ENCODE measurements around the gene ZNF593OS. TPM values are rescaled to one million over a fixed set of nuclear protein-coding genes. Genes with fewer than 3 reads are reported as not detected.

ZNF593OS gene
- total and polyA plus RNA-seq, 4 donors: 0.10 to 0.32 TPM; not detected in 2

GRCh38 chr1:26134466-26134865 lies 37.2 kb downstream of the ZNF593OS start:
- DNase-seq (ENCODE audit: low spot score): no peak
- whole genome bisulfite sequencing: 67% methylated on average over 3 of the region's 3 CpGs

GRCh38 chr1:26132834-26133167 lies 38.8 kb downstream of the ZNF593OS start:
- 94% methylated on average over 2 of the region's 2 CpGs for WGBS

More at GRCh38 chr1:26134466-26134865, 37.2 kb downstream of the ZNF593OS start:
- TF ChIP-seq HNF4G (IDR thresholded peaks at IDR 0.05): no peak
- TF ChIP-seq TAF1 (conservative IDR thresholded peaks at IDR 0.05): no peak
- TF ChIP-seq FOXA2 (IDR thresholded peaks at IDR 0.05): no peak
- TF ChIP-seq GABPA (IDR thresholded peaks at IDR 0.05 in 1 of 2, conservative IDR thresholded peaks at IDR 0.05 in 1 of 2): no peak
- TF ChIP-seq ATF3 (IDR thresholded peaks at IDR 0.05): no peak
- TF ChIP-seq JUND (IDR thresholded peaks at IDR 0.05): peak; percentile 43 to 45
- no peak for TF ChIP-seq MAX (IDR thresholded peaks at IDR 0.05)
- Histone ChIP-seq H3K9me3 (ENCODE audit: control insufficient read depth in 4 of 4, low read length in 3 of 4) (no peaks in the 10 kb centered on the region), H3K36me3 (ENCODE audit: control insufficient read depth in 4 of 4, insufficient read depth in 3 of 4, low read depth in 1 of 4, low read length in 3 of 4) (no peaks in the 10 kb centered on the region), H3K9ac (ENCODE audit: low read depth in 1 of 2, low read length in 2 of 2) (no peak overlapping the region), H3K27me3 (ENCODE audit: control insufficient read depth in 4 of 4, insufficient read depth in 4 of 4, low read length in 3 of 4) (no peaks in the 10 kb centered on the region), H3K4me1 (ENCODE audit: control insufficient read depth in 4 of 4, insufficient read depth in 4 of 4, low read length in 3 of 4) (peaks cover 2 to 9% (median 4%) of the 10 kb centered on the region in 4 donors), H3K4me3 (ENCODE audit: low read depth in 1 of 3, low read length in 3 of 3) (no peak overlapping the region), H3K27ac (ENCODE audit: low read depth in 1 of 2, low read length in 2 of 2) (no peak overlapping the region)

GRCh38 chr1:26132128-26132833 lies 39.4 kb downstream of the ZNF593OS start:
- Histone ChIP-seq H3K27me3 (ENCODE audit: control insufficient read depth in 4 of 4, insufficient read depth in 4 of 4, low read length in 3 of 4) (no peaks in the 10 kb centered on the region), H3K4me1 (ENCODE audit: control insufficient read depth in 4 of 4, insufficient read depth in 4 of 4, low read length in 3 of 4) (peaks cover 2 to 9% (median 4%) of the 10 kb centered on the region in 4 donors), H3K9me3 (ENCODE audit: control insufficient read depth in 4 of 4, low read length in 3 of 4) (no peaks in the 10 kb centered on the region), H3K4me3 (ENCODE audit: low read depth in 1 of 3, low read length in 3 of 3) (no peak overlapping the region), H3K9ac (ENCODE audit: low read depth in 1 of 2, low read length in 2 of 2) (no peak overlapping the region), H3K36me3 (ENCODE audit: control insufficient read depth in 4 of 4, insufficient read depth in 3 of 4, low read depth in 1 of 4, low read length in 3 of 4) (no peaks in the 10 kb centered on the region), H3K27ac (ENCODE audit: low read depth in 1 of 2, low read length in 2 of 2) (no peak overlapping the region)
- TF ChIP-seq ATF3 (IDR thresholded peaks at IDR 0.05) (no peak), CTCF (IDR thresholded peaks at IDR 0.05; ENCODE audit: low read depth, low read length, missing input control) (no peak), FOXA2 (IDR thresholded peaks at IDR 0.05) (no peak), FOXA1 (IDR thresholded peaks at IDR 0.05) (no peak), ZBTB33 (IDR thresholded peaks at IDR 0.05) (no peak), SP1 (IDR thresholded peaks at IDR 0.05) (no peak), EGR1 (IDR thresholded peaks at IDR 0.05; ENCODE audit: low read depth in 2 of 2) (no peak), GABPA (IDR thresholded peaks at IDR 0.05 in 1 of 2, conservative IDR thresholded peaks at IDR 0.05 in 1 of 2) (no peak), JUND (IDR thresholded peaks at IDR 0.05) (no peak), YY1 (IDR thresholded peaks at IDR 0.05) (no peak), MAX (IDR thresholded peaks at IDR 0.05) (no peak)
- WGBS: 89% methylated on average over 5 of the region's 5 CpGs
- no peak for DNase-seq (ENCODE audit: low spot score)

More at GRCh38 chr1:26132834-26133167, 38.8 kb downstream of the ZNF593OS start:
- no peak for DNase-seq (ENCODE audit: low spot score)
- Histone ChIP-seq H3K9ac (ENCODE audit: low read depth in 1 of 2, low read length in 2 of 2) (no peak overlapping the region), H3K36me3 (ENCODE audit: control insufficient read depth in 4 of 4, insufficient read depth in 3 of 4, low read depth in 1 of 4, low read length in 3 of 4) (no peaks in the 10 kb centered on the region), H3K9me3 (ENCODE audit: control insufficient read depth in 4 of 4, low read length in 3 of 4) (no peaks in the 10 kb centered on the region), H3K27ac (ENCODE audit: low read depth in 1 of 2, low read length in 2 of 2) (no peak overlapping the region), H3K4me3 (ENCODE audit: low read depth in 1 of 3, low read length in 3 of 3) (no peak overlapping the region), H3K27me3 (ENCODE audit: control insufficient read depth in 4 of 4, insufficient read depth in 4 of 4, low read length in 3 of 4) (no peaks in the 10 kb centered on the region), H3K4me1 (ENCODE audit: control insufficient read depth in 4 of 4, insufficient read depth in 4 of 4, low read length in 3 of 4) (peaks cover 2 to 9% (median 4%) of the 10 kb centered on the region in 4 donors)
- no peak for TF ChIP-seq RXRA (IDR thresholded peaks at IDR 0.05)

Measured in liver (tissue), 9 donors.